GM21515 (cell line): ENCODE results near the gene ENHO.
"Not testable (repeated sequence)": the region's sequence is repeated elsewhere in the genome, so short reads cannot be mapped to it uniquely, and the experiment has no call there.

ENCODE experiments used
- ATAC-seq: cut with Tn5 transposase; IDR thresholded peaks from one replicate; pipeline ENCODE4 v1.9.1; 2021; ENCODE audit not compliant: unreplicated experiment

The ENHO gene

DNA sequence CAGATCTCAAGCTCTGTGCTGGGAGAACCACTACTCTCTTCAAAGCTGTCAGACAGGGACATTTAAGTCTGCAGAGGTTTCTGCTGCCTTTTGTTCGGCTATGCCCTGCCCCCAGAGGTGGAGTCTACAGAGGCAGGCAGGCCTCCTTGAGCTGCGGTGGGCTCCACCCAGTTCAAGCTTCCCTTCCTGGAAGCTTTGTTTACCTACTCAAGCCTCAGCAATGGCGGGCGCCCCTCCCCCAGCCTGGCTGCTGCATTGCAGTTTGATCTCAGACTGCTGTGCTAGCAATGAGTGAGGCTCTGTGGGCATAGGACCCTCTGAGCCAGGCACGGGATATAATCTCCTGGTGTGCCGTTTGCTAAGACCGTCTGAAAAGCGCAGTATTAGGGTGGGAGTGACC is 9.3 kb upstream of the ENHO start:
- ATAC-seq = not testable (repeated sequence)

DNA sequence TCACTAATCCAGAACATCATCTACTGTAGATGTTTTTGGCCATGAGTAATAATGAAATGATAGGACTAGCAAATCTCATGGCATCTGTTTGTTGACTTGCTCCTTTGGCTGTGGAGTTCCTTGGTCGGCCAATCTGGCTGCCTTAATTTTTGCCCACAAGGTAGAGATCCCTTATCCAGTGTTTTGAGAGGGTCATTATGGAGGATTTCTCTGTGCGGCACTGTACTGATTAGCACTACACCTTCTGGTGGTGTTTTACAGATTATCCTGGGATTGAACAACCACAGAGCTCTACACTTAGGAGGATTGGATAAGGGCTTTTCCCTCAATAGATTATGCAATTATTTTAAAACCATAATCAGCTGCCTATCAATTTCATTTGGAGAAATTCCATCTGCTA is 3.2 kb upstream of the ENHO start:
- ATAC-seq = no peak

DNA sequence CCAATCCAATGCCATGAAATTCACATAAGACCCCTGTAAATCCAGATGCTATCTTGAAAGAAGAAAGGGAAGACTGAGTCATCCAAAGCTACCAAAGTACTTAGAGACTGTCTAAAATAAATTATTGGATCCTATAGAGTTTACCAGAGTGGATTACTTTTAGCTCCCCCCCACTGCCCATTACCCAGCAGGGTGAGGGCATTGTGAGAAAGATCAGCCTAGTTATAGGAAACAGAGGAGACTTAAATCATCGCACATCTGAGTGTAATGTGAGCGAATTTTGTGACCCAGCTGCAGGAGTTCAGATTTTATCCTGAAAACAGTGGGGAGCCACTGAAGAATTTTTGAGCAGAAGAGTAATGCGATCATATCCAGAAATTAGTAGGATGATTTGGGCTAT is 1.6 kb upstream of the ENHO start:
- ATAC-seq = no peak

DNA sequence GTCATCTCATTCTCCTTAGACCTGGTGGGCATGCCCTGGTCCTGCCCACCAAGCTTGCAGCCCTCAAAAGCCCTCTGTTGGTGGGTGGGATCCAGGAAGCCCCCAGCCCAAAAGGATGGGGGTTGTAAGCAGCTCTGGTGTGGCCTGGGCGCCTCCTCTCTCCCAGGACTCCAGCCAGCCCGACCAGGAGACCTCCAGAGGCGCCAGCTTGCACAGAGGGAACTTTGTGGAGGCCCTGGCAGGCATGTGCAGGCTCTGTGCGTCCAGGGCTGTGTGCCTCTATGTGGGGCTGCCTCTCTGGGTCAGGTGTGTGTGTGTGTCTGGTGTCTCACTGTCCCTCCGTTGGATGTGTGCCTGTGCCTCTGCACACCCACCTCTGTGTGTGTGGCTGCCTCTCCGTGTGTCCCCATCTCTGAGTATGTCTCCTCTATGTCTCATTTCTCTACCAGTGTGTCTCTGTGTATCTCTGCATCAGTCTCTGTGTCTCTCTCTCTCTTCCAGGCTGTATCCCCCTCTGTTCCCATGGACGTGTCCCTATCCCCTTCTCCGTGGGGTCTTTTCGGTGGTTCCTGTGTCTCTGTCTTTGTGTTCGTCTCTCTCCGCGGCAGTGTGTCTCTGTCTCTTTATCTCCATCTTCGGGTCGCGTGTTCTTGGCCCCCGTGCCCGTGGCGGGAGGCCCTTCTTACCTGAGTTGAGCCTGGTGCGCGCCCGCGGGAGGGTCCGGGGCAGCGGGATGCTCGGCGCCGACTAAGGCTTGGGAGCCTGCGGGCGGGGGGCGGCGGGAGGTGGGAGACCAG is 501 bp downstream of the ENHO start:
- ATAC-seq = no peak

DNA sequence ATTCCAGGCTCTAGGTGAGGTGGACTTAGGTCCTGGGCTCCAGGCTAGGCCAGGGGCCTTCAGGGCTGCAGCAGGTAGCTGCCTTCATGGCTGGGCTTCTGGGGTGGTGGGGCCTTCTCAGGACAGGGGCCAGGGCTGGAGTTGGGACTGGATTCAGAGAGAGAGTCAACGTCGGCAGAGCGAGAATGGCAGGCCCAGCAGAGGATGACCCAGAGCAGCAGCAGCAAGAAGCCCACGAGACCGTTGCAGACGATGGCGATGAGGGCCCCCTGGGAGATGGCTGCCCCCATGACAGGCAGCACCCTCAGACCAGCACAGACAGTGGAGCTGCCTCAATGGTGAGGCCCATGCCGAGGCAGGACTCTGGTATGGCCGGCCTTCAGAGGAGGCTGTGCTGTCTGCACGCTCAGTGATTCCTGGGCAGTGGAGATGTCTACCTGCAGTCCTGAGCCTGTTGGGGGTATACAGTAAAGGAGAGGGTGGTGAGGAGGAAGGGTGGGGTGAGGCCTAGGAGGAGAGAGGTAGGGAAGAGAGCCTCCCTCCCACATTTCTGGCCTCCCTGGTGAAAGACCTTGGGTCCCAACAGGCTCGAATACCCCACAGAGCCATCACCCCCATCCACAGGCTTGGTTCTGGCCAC is 1.3 kb downstream of the ENHO start:
- no peak for ATAC-seq

DNA sequence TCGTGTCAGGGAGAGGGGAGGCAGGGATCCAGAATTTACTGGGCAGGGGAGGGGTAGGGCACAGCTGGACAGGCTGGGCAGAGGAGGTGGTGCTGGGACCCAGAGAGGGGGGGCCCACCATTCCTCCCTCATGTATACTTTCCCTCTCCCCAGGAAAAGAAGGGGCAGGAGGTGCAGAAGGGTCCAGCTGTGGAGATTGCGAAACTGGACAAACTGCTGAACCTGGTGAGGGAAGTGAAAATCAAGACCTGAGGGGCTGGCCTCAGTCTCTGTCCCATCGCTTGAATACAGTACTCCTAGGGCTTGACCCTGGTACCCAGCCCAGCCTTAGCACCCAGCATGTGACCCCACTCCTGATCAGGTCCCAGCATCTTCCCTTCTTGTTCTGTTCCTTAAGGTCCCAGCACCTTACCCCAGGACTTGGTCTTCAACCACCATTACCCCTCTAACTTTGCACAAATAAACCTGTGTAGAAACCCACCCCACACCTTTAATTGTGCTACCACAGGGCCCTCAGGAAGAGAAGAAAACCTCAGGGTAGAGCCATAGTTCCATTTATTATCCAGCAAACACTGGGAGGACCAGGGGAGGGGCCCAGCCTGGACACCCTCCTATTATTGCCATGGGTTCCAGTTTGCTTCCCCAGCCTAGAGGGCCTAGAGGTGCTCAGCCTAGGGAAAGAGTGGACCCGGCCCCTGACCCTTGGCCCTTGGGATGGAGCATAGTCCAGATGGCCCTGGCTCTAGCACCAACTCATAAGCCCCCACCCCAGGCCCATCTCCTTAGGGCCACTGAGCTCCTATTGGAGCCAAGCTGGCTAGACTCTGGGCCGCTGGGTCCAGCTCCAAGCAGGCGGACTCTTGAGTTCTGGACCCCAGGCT is 2.0 kb downstream of the ENHO start:
- no peak for ATAC-seq

DNA sequence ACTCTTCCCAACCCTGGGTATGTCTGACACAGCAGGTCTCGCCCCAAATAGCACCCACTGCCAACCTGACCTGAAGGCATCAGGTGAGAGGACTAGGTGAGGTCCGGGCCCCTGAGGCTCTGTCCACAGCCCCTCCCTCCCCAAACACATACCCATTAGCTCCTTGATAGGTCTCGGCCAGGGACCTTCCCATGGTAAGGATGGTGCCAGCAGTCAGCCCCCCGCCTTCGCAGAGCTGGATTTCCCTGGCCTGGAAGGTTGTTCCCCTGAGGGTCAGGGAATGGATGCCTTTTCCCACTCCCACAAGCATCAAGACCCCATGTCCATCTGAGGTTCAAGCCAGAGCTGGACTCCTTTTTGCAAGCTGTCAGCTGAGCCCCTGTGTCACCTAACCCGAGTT is 2.7 kb downstream of the ENHO start:
- ATAC-seq = no peak

DNA sequence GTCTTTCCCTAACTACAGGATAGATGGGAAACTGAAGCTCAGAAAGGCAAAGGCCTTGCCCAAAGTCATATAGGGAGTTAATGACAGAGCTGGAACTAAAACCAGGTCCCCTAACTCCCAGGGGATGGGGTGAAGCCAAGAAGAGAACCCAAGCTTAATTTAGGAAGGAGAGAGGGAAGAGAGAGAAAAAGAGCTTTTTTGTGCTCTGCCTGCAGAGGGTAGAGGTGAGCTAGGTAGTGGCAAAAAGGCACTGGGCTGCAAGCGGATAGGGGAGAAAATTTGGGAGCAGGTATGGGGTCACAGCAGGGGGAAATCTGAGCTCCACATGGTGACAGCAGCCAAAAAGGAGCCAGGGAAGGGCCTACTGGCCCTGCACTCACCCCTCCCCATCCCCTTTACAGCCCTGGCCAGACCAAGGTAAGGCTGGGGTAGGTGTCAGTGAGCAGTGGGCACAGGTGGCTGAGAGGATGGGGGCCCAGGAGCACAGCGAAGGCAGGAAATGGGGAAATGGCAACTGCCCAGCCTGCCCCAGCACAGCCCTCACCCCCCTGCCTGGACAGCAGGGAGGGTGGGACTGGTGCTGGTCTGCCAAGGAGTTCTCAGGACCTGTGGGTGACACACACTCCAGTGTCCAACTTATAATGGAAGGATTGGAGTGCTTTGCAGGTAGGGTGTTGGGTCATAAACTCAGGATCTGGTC is 3.3 kb downstream of the ENHO start:
- ATAC-seq = no peak

DNA sequence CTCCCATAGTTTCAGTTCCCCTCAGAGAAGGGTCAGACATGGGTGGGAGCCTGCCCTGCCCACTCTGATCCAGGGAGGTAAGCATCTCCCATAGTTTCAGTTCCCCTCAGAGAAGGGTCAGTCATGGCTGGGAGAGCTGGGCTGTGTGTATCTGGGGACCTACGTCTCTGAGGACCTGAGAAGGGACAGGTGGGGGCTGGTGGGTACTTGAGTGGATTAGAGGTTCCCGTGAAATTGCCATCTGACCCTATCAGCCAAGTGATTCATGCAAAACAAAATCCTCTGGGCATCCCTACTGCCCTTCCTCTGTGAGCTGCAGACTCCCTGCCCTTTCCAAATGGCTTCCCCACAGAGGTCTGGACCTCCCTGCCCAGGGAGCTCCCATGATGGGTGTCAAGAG is 3.9 kb downstream of the ENHO start:
- ATAC-seq = no peak

DNA sequence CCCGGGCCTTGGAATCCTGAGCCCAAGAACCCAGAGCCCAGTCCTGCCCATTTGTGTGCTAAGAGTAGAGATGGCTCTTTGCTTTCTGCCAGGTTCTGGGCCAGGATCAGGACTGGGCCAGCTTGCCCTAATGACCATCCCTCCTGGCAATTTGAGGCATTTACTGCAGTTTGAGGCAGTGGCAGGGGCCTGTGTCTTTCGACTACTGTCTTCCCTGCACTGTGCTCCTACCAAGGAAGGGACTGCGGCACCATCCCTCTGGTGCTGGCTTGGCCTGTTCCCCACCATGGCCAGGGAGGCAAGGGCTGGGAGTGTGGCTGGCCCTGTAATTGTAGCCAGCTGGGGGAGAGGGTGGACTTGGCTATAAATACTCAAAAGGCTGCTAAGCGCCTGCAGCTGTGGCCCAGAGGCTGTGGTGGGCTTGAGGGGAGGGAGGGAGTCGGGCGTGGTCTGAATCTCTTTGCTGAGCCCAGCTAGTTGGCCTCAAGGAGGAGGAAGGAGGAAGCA is 4.6 kb downstream of the ENHO start:
- ATAC-seq = no peak

DNA sequence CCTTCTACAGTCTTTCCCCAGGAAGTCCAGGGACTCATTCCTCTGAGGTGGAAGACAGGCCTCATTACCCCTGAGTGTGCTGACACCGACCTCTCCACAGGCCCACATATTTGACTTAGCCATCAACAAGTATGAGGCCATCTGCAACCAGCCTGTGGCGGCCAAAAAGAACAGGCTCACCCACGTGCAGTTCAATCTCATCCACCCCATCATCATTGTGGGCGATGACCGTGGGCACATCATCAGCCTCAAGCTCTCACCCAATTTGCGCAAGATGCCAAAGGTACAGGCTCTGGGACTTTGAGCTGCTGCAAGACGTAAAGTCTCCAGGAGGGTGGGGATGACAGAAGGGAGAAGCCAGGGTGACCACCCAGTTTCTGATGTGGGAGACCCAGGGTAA is 5.6 kb downstream of the ENHO start:
- ATAC-seq = no peak

DNA sequence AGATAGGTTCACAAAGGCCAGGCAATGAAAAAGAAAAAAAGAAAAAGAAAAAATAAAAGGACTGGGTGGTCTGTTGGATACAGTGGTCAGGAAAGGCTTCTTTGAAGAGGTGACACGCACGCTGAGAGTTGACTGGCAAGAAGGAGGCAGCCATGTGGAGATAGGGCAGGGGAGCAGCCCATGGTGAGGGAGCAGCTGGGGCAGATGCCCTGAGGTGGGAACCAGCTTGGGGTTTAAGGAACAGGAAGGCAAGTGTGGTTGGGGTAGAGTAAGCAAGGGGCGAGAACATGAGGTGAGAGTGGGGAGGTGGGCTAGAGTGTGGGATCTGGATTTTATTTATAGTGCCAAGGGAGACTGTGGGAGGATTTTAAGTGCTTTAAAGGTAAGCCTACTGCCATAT is 6.8 kb downstream of the ENHO start:
- ATAC-seq = no peak

DNA sequence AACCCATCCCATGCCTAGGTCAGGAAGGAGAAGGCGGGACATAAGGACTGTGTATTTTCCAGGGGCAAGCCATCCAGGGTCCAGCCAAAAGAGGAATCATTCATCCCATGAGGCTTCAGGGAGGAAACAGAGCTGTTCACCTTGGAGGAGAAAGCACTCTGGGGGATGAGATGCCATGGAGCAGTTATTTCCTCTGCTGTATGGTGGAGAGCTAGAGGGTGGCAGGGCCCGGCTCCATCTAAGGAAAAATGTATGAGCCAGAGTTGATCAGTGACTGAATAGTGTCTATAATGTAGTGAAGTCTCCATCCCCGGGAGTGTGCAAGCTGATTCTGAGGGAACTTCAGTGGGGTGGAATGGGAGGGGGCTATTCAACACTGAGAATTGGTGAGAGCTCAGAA is 8.0 kb downstream of the ENHO start:
- ATAC-seq = no peak

DNA sequence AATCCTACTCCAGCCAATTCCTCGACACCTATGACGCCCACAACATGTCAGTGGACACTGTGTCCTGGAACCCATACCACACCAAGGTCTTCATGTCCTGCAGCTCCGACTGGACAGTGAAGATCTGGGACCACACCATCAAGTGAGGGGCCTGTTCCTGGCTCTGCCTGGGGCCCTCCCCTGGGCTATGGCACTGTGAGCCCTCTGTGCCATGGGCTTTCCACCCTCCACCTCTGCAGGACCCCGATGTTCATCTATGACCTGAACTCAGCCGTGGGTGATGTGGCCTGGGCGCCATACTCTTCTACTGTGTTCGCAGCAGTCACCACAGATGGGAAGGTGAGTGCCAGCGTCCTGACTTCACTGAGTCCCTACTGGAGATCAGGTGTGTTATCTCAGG is 8.4 kb downstream of the ENHO start:
- ATAC-seq = no peak

DNA sequence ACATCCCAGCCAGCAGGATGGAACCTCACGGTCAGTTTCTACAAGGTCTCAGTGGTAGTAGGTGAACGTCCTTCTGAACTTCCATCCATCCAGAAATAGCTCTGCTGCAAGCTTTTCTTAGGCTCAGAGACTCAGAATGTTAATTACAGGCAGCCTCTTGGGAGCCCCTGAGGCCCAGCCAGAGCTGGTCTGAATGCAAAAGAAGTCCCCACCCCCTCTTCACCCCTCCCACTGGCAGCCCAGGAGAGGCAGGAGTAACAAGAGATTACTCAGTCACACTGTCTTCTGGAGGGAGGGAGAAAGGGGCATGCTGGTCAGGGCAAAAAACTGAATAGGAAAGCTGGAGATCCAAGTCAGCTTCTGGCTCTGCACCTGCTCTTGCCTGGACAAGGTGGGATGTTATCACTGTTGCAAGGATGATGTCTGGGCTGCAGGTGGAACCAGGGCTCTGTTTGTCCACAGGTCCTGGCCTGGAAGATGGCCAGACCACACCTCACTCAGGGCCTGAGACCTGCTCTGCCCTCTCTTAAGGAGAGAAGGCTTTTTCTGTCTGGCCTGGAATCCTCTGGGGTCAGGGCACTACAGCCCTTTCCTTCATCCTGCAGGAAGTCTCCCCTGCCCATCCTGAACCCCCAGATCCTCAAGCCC is 9.1 kb downstream of the ENHO start:
- no peak for ATAC-seq

DNA sequence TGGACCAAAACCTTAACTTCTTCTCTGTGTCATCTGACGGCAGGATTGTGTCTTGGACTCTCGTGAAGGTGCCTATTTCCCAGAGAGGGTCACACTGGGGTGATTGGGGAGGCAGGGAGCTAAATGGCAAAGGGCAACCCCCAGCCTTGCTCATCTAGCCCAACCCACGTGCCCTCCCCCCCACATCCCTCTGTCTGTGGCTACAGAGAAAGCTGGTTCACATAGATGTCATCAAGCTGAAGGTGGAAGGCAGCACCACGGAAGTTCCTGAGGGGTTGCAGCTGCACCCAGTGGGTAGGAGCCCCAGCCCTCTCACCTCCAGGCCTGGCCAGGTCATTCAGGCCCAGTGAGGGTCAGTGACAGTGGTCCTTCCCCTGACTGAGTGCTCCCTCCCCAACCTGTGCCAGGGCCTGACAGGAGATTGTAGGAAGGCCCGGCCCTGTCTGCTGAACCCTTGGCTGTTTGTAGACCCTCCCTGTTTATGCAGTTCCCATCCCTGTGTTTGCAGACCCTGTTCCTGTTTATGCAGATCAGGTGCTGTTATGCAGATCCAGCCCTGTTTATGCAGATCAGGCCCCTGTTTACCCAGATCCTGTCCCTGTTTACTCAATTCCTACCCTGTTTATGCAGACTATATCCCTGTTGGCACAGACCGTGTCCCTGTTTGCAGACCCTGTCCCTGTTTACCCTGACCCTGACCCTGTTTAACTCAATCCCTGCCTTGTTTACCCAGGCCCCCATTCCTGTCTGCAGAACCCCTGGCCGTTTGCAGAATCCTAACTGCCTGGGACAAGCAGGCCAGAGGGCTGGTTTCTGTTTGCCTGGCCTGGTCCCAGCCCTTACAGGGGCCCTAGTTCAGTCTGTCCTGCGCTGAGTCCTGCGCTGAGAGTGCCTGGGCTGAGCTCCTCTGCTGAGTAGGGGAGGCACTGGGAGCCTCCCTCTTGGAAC is 10.4 kb downstream of the ENHO start:
- ATAC-seq = no peak

DNA sequence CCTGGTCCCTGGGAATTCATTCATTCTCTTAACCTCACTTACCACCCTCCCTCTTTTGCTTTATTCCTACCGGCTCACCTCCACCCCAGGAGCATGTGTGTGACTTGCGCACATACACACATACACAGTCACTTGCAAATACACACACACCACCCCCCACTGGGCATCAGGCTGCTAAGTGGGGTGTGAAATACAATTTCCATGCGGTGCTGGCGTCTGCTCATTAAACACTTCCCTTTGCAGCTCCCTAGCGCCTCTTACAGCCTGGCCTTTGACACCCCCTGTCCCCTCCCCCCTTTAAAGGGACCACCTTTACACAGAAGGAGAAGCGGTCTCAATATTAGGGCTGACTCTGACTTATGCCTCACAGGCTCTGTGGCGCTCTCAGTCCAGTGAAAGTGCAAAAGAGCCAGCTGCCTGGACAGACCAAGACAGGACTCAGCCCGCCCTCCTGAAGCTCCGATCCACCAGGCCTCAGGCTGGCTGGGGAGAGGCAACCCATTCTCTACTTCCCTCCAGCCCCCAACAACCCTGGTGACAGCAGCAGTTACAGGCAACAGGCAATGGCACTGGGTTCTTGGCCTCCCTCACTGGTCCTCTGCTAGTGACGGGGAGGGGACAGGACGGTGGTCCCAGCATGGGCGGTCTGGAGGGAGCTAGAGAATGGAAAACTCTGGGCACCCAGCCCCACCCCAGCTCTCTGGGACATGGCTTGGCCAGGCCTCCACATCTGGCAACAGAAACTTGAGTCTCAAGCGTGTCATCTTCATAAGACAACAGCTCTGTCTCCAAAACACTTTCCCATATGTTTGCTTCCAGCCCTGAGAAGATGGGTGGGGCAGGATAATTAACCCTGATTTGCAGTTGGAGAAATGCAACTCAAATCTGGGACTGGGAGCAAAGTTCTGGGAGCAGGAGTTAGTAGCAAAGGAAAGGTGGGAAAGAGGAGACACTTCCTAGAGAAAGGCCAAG is 12.0 kb downstream of the ENHO start:
- no peak for ATAC-seq

DNA sequence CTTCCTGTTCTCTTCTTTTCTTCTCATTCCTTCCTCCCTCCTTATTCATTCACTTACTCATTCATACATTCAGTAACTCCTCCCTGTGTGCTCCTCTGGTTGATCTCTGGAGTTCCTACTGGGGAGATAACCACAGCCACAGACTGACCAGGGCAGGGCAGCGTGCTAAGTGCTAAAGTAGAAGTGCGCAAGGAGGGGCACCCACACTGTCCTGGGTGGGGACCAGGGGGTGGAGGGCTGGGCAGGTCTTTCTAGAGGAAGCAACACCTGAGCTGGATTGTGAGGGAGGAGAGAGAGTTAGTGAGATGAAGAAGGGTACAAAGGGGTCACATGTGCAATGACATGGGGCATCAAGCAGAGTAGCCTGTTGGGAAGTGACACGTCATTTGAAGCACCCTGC is 13.8 kb downstream of the ENHO start:
- no peak for ATAC-seq
